GM18951 (cell line): ENCODE data around the gene UBE2G1.

ENCODE experiments used
- POLR2A ChIP-seq: IDR thresholded peaks from 4 replicates; pipeline ENCODE4 v1.6.1; 2011; ENCODE audit warnings: mild to moderate bottlenecking; ENCODE audit not compliant: insufficient read length, insufficient read depth; ENCODE audit errors: extremely low read depth
- in situ Hi-C: fragments of 300-500 bp; cut with MboI; formaldehyde crosslinking; loops from one replicate; pipeline ENCODE4 v1.12.0; 2022; ENCODE audit warnings: low sequenced_read_pairs, mixed read lengths, inconsistent platforms; ENCODE audit not compliant: unreplicated experiment

UBE2G1 gene

GRCh38 chr17:4250887-4251286 is 115.6 kb downstream of the UBE2G1 start:
- in situ Hi-C loops: no loop called here
- no peak for TF ChIP-seq POLR2A

- no peak for TF ChIP-seq POLR2A
- in situ Hi-C loops: no loop called here
Observed at GRCh38 chr17:4249452-4250029, 116.9 kb downstream of the UBE2G1 start.

GRCh38 chr17:4248504-4249277 is 117.8 kb downstream of the UBE2G1 start:
- TF ChIP-seq POLR2A: no peak
- in situ Hi-C loops: no loop called here

GRCh38 chr17:4247971-4248388 is 118.5 kb downstream of the UBE2G1 start:
- in situ Hi-C loops: no loop called here
- no peak for TF ChIP-seq POLR2A

GRCh38 chr17:4247361-4247970 is 119.0 kb downstream of the UBE2G1 start:
- in situ Hi-C loops: no loop called here
- no peak for TF ChIP-seq POLR2A

- no peak for TF ChIP-seq POLR2A
- in situ Hi-C loops: no loop called here
Observed at GRCh38 chr17:4246674-4247073, 119.8 kb downstream of the UBE2G1 start.

GRCh38 chr17:4241535-4241934 is 124.9 kb downstream of the UBE2G1 start:
- in situ Hi-C loops: no loop called here
- no peak for TF ChIP-seq POLR2A

GRCh38 chr17:4236456-4236855 is 130.0 kb downstream of the UBE2G1 start:
- in situ Hi-C loops: no loop called here
- TF ChIP-seq POLR2A: no peak

GRCh38 chr17:4235372-4236279 is 130.8 kb downstream of the UBE2G1 start:
- TF ChIP-seq POLR2A: no peak

GRCh38 chr17:4234401-4234800 is 132.1 kb downstream of the UBE2G1 start:
- in situ Hi-C loops: no loop called here
- TF ChIP-seq POLR2A: no peak

More at GRCh38 chr17:4235372-4236279, 130.8 kb downstream of the UBE2G1 start:
- in situ Hi-C loops: no loop called here

GRCh38 chr17:4233668-4234258 is 132.7 kb downstream of the UBE2G1 start:
- TF ChIP-seq POLR2A: no peak
- in situ Hi-C loops: no loop called here

GRCh38 chr17:4232168-4232813 is 134.2 kb downstream of the UBE2G1 start:
- no peak for TF ChIP-seq POLR2A
- in situ Hi-C loops: no loop called here
